ENCODE results near the gene SLC15A3.

DNA sequence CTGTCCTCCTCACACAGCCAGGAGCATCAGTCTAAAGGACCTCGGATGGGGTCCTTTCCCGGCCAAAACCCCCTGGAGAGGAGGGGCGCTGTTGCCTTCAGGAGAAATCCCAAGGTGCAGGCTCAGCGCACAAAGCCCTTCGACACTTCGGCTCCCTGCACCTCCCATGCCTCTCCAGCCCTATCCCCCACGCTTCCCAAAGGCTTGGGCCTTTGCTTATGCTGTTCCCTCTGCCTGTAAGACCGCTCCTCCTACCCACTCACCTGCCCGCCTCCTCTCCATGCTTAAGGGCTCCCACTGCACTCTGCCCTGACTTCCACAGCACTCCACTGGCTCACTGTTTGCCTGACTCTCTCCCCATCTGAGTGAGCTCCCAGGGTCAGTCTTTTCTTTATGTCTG lies 13.5 kb downstream of the SLC15A3 start:
- TF ChIP-seq CTCF (conservative IDR thresholded peaks at IDR 0.05): no peak
- TF ChIP-seq ZFX (IDR thresholded peaks at IDR 0.05): no peak

All from C4-2B (cell line).